ENCODE measurements around the gene CAMSAP3.

CAMSAP3 gene

GRCh38 chr19:7578127-7578526 is 17.5 kb upstream of the CAMSAP3 start:
- DNase-seq (ENCODE audit: low read depth in 2 of 2) = no peak

- no peak for DNase-seq (ENCODE audit: low read depth in 2 of 2)
These were observed 16.5 kb upstream of the CAMSAP3 start for GRCh38 chr19:7579182-7579581.

GRCh38 chr19:7582446-7582845 is 13.2 kb upstream of the CAMSAP3 start:
- no peak for DNase-seq (ENCODE audit: low read depth in 2 of 2)

GRCh38 chr19:7589822-7590221 is 5.8 kb upstream of the CAMSAP3 start:
- no peak for DNase-seq (ENCODE audit: low read depth in 2 of 2)

GRCh38 chr19:7590256-7590655 is 5.4 kb upstream of the CAMSAP3 start:
- no peak for DNase-seq (ENCODE audit: low read depth in 2 of 2)

- no peak for DNase-seq (ENCODE audit: low read depth in 2 of 2)
These were observed 711 bp downstream of the CAMSAP3 start for GRCh38 chr19:7596211-7596937.

GRCh38 chr19:7597689-7598088 is 2.0 kb downstream of the CAMSAP3 start:
- DNase-seq (ENCODE audit: low read depth in 2 of 2) = no peak

- DNase-seq (ENCODE audit: low read depth in 2 of 2) = no peak
These were observed 2.5 kb downstream of the CAMSAP3 start for GRCh38 chr19:7598180-7598579.

- DNase-seq (ENCODE audit: low read depth in 2 of 2) = no peak
These were observed 5.1 kb downstream of the CAMSAP3 start for GRCh38 chr19:7600721-7601120.

- DNase-seq (ENCODE audit: low read depth in 2 of 2) = no peak
These were observed 6.7 kb downstream of the CAMSAP3 start for GRCh38 chr19:7602240-7602934.

GRCh38 chr19:7602935-7603497 is 7.4 kb downstream of the CAMSAP3 start:
- DNase-seq (ENCODE audit: low read depth in 2 of 2) = no peak

- no peak for DNase-seq (ENCODE audit: low read depth in 2 of 2)
These were observed 8.3 kb downstream of the CAMSAP3 start for GRCh38 chr19:7603919-7604318.

GRCh38 chr19:7605490-7606222 is 10.0 kb downstream of the CAMSAP3 start:
- DNase-seq (ENCODE audit: low read depth in 2 of 2) = no peak

GRCh38 chr19:7606289-7606688 is 10.6 kb downstream of the CAMSAP3 start:
- no peak for DNase-seq (ENCODE audit: low read depth in 2 of 2)

GRCh38 chr19:7607212-7607873 is 11.7 kb downstream of the CAMSAP3 start:
- no peak for DNase-seq (ENCODE audit: low read depth in 2 of 2)

- no peak for DNase-seq (ENCODE audit: low read depth in 2 of 2)
These were observed 12.4 kb downstream of the CAMSAP3 start for GRCh38 chr19:7607874-7608560.

- DNase-seq (ENCODE audit: low read depth in 2 of 2) = no peak
These were observed 15.0 kb downstream of the CAMSAP3 start for GRCh38 chr19:7610491-7611240.

- DNase-seq (ENCODE audit: low read depth in 2 of 2) = no peak
These were observed 16.0 kb downstream of the CAMSAP3 start for GRCh38 chr19:7611541-7612279.
